ENCODE measurements around the gene ZC3H15. TPM values are rescaled to one million over a fixed set of nuclear protein-coding genes. Genes with fewer than 3 reads are reported as not detected.
A peak's percentile ranks its signal among the peaks of the same experiment; 100 is the strongest.

Gene ZC3H15
- total RNA-seq, 5 donors from 2014 or later (not counting 1 experiment from before 2014, with no cell fraction given) = 44.4 to 83.6 (median 45.2) TPM

DNA sequence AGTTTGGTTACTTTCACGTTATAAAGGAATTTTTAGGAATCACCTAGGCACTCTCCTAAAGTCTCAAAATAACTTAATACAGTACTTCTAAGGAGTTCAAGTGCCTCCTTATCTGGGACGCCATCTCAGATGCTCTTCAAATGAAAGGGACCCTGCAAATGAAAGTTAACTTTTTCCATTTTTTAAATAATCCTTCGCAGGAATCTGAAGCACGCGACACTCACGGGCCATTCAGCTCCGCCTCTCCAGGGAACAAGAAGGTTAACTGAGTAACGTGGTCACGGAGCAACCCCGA lies 537 bp upstream of the ZC3H15 start:
- Mint-ChIP-seq H3K36me3 (peaks cover 15% of the 10 kb centered on the region), H3K9me3 (no peaks in the 10 kb centered on the region), H3K27me3 (no peaks in the 10 kb centered on the region), H3K4me3 (peak overlapping the region; percentile 96 to 98 (median 98)), H3K27ac (peak overlapping the region; percentile 98 to 99), H3K4me1 (peaks cover 59 to 64% (median 61%) of the 10 kb centered on the region in 3 donors)
- Histone ChIP-seq H3K9me3 (no peaks in the 10 kb centered on the region), H3K4me1 (ENCODE audit: control insufficient read depth in 1 of 2, extremely low read depth in 1 of 2, insufficient read depth in 2 of 2, low read length in 2 of 2) (peaks cover 12 to 32% of the 10 kb centered on the region in 2 experiments), H3K36me3 (ENCODE audit: control insufficient read depth in 2 of 2, extremely low read depth in 1 of 2, insufficient read depth in 1 of 2, low read length in 1 of 2) (no peaks in the 10 kb centered on the region), H3K27ac (ENCODE audit: low read length) (peak overlapping the region; percentile 95), H3K4me3 (ENCODE audit: control insufficient read depth in 1 of 2, extremely low read depth in 1 of 2, low read length in 1 of 2) (peak overlapping the region; percentile 76 to 93), H3K27me3 (replicated peaks in 1 of 2; ENCODE audit: control insufficient read depth in 2 of 2, extremely low read depth in 1 of 2, insufficient read depth in 2 of 2, low read length in 1 of 2) (no peaks in the 10 kb centered on the region)
- CTCF ChIA-PET = interaction anchor here in 1 of 2 donors (0.9 to 2.1 kb wide), 5 partner anchors 18 to 156 kb away, joined by 3 to 7 read pairs (median 4); partner anchors contain the start of gene ITGAV
- POLR2A ChIA-PET = interaction anchor here (0.6 to 1.3 kb wide), 4 partner anchors 17 to 778 kb away, joined by 3 to 9 read pairs (median 3); partner anchors contain the start of gene ITGAV (in 1 of the 2)
- no peak for ATAC-seq (replicated peaks in 1 of 4)
- DNase-seq = no peak
- WGBS (ENCODE audit: insufficient coverage) = 0% methylated on average over 7 of the region's 10 CpGs

GRCh38 chr2:186486651-186487647 lies 889 bp downstream of the ZC3H15 start:
- H3K4me1 Mint-ChIP-seq = peaks cover 72 to 78% (median 73%) of the 10 kb centered on the region in 3 donors
- CTCF ChIA-PET = interaction anchor here in 1 of 2 donors (1.0 to 2.1 kb wide), 3 partner anchors 17 to 155 kb away, joined by 4 to 7 read pairs (median 5); partner anchors contain the start of gene ITGAV
- peak in 1 of 4 experiments; percentile 1 for ATAC-seq (replicated peaks in 1 of 4)
- peak overlapping the region; percentile 76 to 93 for H3K4me3 ChIP-seq (ENCODE audit: control insufficient read depth in 1 of 2, extremely low read depth in 1 of 2, low read length in 1 of 2)
- H3K36me3 Mint-ChIP-seq = peaks cover 9% of the 10 kb centered on the region
- H3K27me3 Mint-ChIP-seq = no peaks in the 10 kb centered on the region
- H3K27me3 ChIP-seq (replicated peaks in 1 of 2; ENCODE audit: control insufficient read depth in 2 of 2, extremely low read depth in 1 of 2, insufficient read depth in 2 of 2, low read length in 1 of 2) = no peaks in the 10 kb centered on the region
- H3K4me1 ChIP-seq (ENCODE audit: control insufficient read depth in 1 of 2, extremely low read depth in 1 of 2, insufficient read depth in 2 of 2, low read length in 2 of 2) = peaks cover 13 to 37% of the 10 kb centered on the region in 2 experiments
- no peaks in the 10 kb centered on the region for H3K36me3 ChIP-seq (ENCODE audit: control insufficient read depth in 2 of 2, extremely low read depth in 1 of 2, insufficient read depth in 1 of 2, low read length in 1 of 2)
- peak overlapping the region; percentile 96 to 98 (median 98) for H3K4me3 Mint-ChIP-seq
- H3K9me3 ChIP-seq = no peaks in the 10 kb centered on the region
- H3K27ac Mint-ChIP-seq = peak overlapping the region; percentile 98 to 99
- POLR2A ChIA-PET = interaction anchor here (0.5 to 0.7 kb wide), 3 partner anchors 11 to 29 kb away, joined by 3 to 4 read pairs (median 3); no protein-coding TSS in a partner anchor
- peak overlapping the region; percentile 95 for H3K27ac ChIP-seq (ENCODE audit: low read length)
- DNase-seq = peak in 2 of 35 experiments; percentile 27
- WGBS (ENCODE audit: insufficient coverage) = 0% methylated on average over 17 of the region's 31 CpGs
- H3K9me3 Mint-ChIP-seq = no peaks in the 10 kb centered on the region

GRCh38 chr2:186493564-186494085 lies 7.6 kb downstream of the ZC3H15 start:
- peaks cover 7 to 18% of the 10 kb centered on the region in 2 experiments for H3K4me1 ChIP-seq (ENCODE audit: control insufficient read depth in 1 of 2, extremely low read depth in 1 of 2, insufficient read depth in 2 of 2, low read length in 2 of 2)
- no peaks in the 10 kb centered on the region for H3K27me3 ChIP-seq (replicated peaks in 1 of 2; ENCODE audit: control insufficient read depth in 2 of 2, extremely low read depth in 1 of 2, insufficient read depth in 2 of 2, low read length in 1 of 2)
- H3K27ac ChIP-seq (ENCODE audit: low read length) = no peak overlapping the region
- H3K36me3 ChIP-seq (ENCODE audit: control insufficient read depth in 2 of 2, extremely low read depth in 1 of 2, insufficient read depth in 1 of 2, low read length in 1 of 2) = peaks cover 4 to 37% of the 10 kb centered on the region in 2 donors
- Mint-ChIP-seq H3K4me3 (no peak overlapping the region), H3K27me3 (no peaks in the 10 kb centered on the region), H3K4me1 (peaks cover 74 to 78% (median 76%) of the 10 kb centered on the region in 3 donors), H3K27ac (no peak overlapping the region), H3K9me3 (no peaks in the 10 kb centered on the region), H3K36me3 (peaks cover 27% of the 10 kb centered on the region)
- ChIA-PET CTCF (interaction anchor here in 1 of 2 donors (0.7 kb wide), 1 partner anchor 16 kb away, joined by 3 read pairs; no protein-coding TSS in a partner anchor), POLR2A (interaction anchor here in 1 of 2 donors (0.7 kb wide), 1 partner anchor 90 kb away, joined by 5 read pairs; no protein-coding TSS in a partner anchor)
- ATAC-seq (replicated peaks in 1 of 4) (no peak), DNase-seq (no peak)
- no peaks in the 10 kb centered on the region for H3K9me3 ChIP-seq
- no peak overlapping the region for H3K4me3 ChIP-seq (ENCODE audit: control insufficient read depth in 1 of 2, extremely low read depth in 1 of 2, low read length in 1 of 2)
- WGBS (ENCODE audit: insufficient coverage) = no CpG with 5 or more reads among the region's 2 CpGs

DNA sequence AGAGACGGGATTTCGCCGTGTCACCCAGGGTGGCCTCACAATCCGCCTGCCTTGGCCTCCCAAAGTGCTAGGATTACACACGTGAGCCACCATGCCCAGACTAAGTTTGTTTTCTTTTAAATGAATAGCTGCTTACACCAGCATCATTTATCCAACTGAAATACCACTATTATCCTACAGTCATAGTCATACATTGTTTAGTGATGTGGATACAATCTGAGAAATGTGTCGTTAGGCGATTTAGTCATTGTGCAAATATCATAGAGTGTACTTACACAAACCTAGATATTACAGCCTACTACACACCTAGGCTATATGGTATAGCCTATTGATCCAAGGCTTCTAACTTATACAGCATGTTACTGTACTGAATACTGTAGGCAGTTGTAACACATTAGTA lies 10.3 kb downstream of the ZC3H15 start:
- Histone ChIP-seq H3K27me3 (replicated peaks in 1 of 2; ENCODE audit: control insufficient read depth in 2 of 2, extremely low read depth in 1 of 2, insufficient read depth in 2 of 2, low read length in 1 of 2) (no peaks in the 10 kb centered on the region), H3K27ac (ENCODE audit: low read length) (no peak overlapping the region), H3K4me1 (ENCODE audit: control insufficient read depth in 1 of 2, extremely low read depth in 1 of 2, insufficient read depth in 2 of 2, low read length in 2 of 2) (peaks cover 3 to 7% of the 10 kb centered on the region in 2 experiments), H3K36me3 (ENCODE audit: control insufficient read depth in 2 of 2, extremely low read depth in 1 of 2, insufficient read depth in 1 of 2, low read length in 1 of 2) (peaks cover 4 to 57% of the 10 kb centered on the region in 2 donors), H3K9me3 (no peaks in the 10 kb centered on the region), H3K4me3 (ENCODE audit: control insufficient read depth in 1 of 2, extremely low read depth in 1 of 2, low read length in 1 of 2) (no peak overlapping the region)
- POLR2A ChIA-PET = no interaction called here
- Mint-ChIP-seq H3K4me1 (peaks cover 58 to 66% (median 60%) of the 10 kb centered on the region in 3 donors), H3K36me3 (peaks cover 40% of the 10 kb centered on the region), H3K27ac (no peak overlapping the region), H3K9me3 (no peaks in the 10 kb centered on the region), H3K27me3 (no peaks in the 10 kb centered on the region), H3K4me3 (no peak overlapping the region)
- ATAC-seq (replicated peaks in 1 of 4) (no peak), DNase-seq (no peak)
- 100% methylated on average over 4 of the region's 7 CpGs for WGBS (ENCODE audit: insufficient coverage)
- CTCF ChIA-PET = no interaction called here

- Mint-ChIP-seq H3K27me3 (no peaks in the 10 kb centered on the region), H3K27ac (no peak overlapping the region), H3K4me1 (peaks cover 42 to 51% (median 45%) of the 10 kb centered on the region in 3 donors)
Observed at GRCh38 chr2:186497928-186498327, 11.9 kb downstream of the ZC3H15 start.

DNA sequence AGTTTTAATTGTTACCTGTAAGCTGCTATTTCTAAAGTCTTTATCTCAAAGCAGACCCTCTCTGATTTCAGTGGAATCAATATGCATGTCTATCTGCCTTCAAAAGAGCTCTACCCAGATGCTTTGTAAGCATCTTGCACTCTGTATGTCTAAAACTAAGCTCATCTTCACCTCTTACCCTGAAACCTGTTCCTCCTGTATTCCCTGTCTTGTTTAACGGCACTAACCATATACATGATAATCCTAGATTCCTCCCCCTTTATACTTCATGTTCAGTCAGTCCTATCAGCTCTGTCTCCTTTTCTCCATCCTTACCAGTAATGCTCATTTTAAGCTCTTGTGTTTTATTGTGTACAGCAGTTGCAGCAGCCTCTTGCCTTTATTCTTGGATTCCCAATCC lies 12.8 kb downstream of the ZC3H15 start:
- no CpG with 5 or more reads among the region's 1 CpG for WGBS (ENCODE audit: insufficient coverage)
- Histone ChIP-seq H3K9me3 (no peaks in the 10 kb centered on the region), H3K4me3 (ENCODE audit: control insufficient read depth in 1 of 2, extremely low read depth in 1 of 2, low read length in 1 of 2) (no peak overlapping the region), H3K4me1 (ENCODE audit: control insufficient read depth in 1 of 2, extremely low read depth in 1 of 2, insufficient read depth in 2 of 2, low read length in 2 of 2) (peaks cover 0 to 3% of the 10 kb centered on the region in 2 experiments), H3K27ac (ENCODE audit: low read length) (no peak overlapping the region), H3K36me3 (ENCODE audit: control insufficient read depth in 2 of 2, extremely low read depth in 1 of 2, insufficient read depth in 1 of 2, low read length in 1 of 2) (peaks cover 2 to 75% of the 10 kb centered on the region in 2 donors), H3K27me3 (replicated peaks in 1 of 2; ENCODE audit: control insufficient read depth in 2 of 2, extremely low read depth in 1 of 2, insufficient read depth in 2 of 2, low read length in 1 of 2) (no peaks in the 10 kb centered on the region)
- Mint-ChIP-seq H3K36me3 (peaks cover 43% of the 10 kb centered on the region), H3K27ac (peak overlapping the region in 1 of 2 donors; percentile 4), H3K4me1 (peaks cover 33 to 42% (median 37%) of the 10 kb centered on the region in 3 donors), H3K9me3 (no peaks in the 10 kb centered on the region), H3K27me3 (no peaks in the 10 kb centered on the region), H3K4me3 (no peak overlapping the region)
- ATAC-seq (replicated peaks in 1 of 4) = no peak
- no peak for DNase-seq
- CTCF ChIA-PET = interaction anchor here in 1 of 2 donors (1.0 kb wide), 1 partner anchor 143 kb away, joined by 4 read pairs; no protein-coding TSS in a partner anchor
- POLR2A ChIA-PET = interaction anchor here in 1 of 2 donors (0.6 to 0.9 kb wide), 2 partner anchors 107 to 132 kb away, joined by 3 to 4 read pairs; no protein-coding TSS in a partner anchor

More at GRCh38 chr2:186497928-186498327, 11.9 kb downstream of the ZC3H15 start:
- Histone ChIP-seq H3K9me3 (no peaks in the 10 kb centered on the region), H3K4me1 (ENCODE audit: control insufficient read depth in 1 of 2, extremely low read depth in 1 of 2, insufficient read depth in 2 of 2, low read length in 2 of 2) (peaks cover 0 to 3% of the 10 kb centered on the region in 2 experiments), H3K27me3 (replicated peaks in 1 of 2; ENCODE audit: control insufficient read depth in 2 of 2, extremely low read depth in 1 of 2, insufficient read depth in 2 of 2, low read length in 1 of 2) (no peaks in the 10 kb centered on the region), H3K4me3 (ENCODE audit: control insufficient read depth in 1 of 2, extremely low read depth in 1 of 2, low read length in 1 of 2) (no peak overlapping the region), H3K27ac (ENCODE audit: low read length) (no peak overlapping the region), H3K36me3 (ENCODE audit: control insufficient read depth in 2 of 2, extremely low read depth in 1 of 2, insufficient read depth in 1 of 2, low read length in 1 of 2) (peaks cover 4 to 71% of the 10 kb centered on the region in 2 donors)
- ChIA-PET CTCF (no interaction called here), POLR2A (interaction anchor here in 1 of 2 donors (0.6 kb wide), 1 partner anchor 10 kb away, joined by 3 read pairs; no protein-coding TSS in a partner anchor)
- Mint-ChIP-seq H3K36me3 (peaks cover 44% of the 10 kb centered on the region), H3K4me3 (no peak overlapping the region), H3K9me3 (no peaks in the 10 kb centered on the region)
- no peak for DNase-seq
- 100% methylated on average over 1 of the region's 3 CpGs for WGBS (ENCODE audit: insufficient coverage)
- ATAC-seq (replicated peaks in 1 of 4) = no peak
